ENCODE data around the gene RPS6KA5. TPM values are rescaled to one million over a fixed set of nuclear protein-coding genes. Genes with fewer than 3 reads are reported as not detected.
A peak's percentile ranks its signal among the peaks of the same experiment; 100 is the strongest.
"Not testable (repeated sequence)": the region's sequence is repeated elsewhere in the genome, so short reads cannot be mapped to it uniquely, and the experiment has no call there.

The RPS6KA5 gene
- 10 to 100 TPM in 2 of 3 donors, 1 to 10 TPM in 1; 4.8 to 19.2 (median 11.8) TPM for total RNA-seq

- H3K36me3 ChIP-seq = no peaks in the 10 kb centered on the region
- peak; percentile 100 for DNase-seq (ENCODE audit: low spot score in 2 of 2)
- peak within 1 kb of the TSS; percentile 78 to 96 (median 90) for H3K4me3 ChIP-seq
- H3K9me3 ChIP-seq = no peaks in the 10 kb centered on the region
- peak within 1 kb of the TSS; percentile 97 to 98 for H3K27ac ChIP-seq
- peaks cover 0 to 3% of the 10 kb centered on the region in 2 donors for H3K4me1 ChIP-seq
- intact Hi-C loops (cut with DNase I; ENCODE audit: low total_unique reads) = no loop called here
- peak; percentile 83 to 96 (median 92) for TF ChIP-seq POLR2AphosphoS5 (IDR thresholded peaks at IDR 0.05)
- TF ChIP-seq CTCF (IDR thresholded peaks at IDR 0.05) = peak; percentile 7 to 68 (median 46)
- peak; percentile 90 for TF ChIP-seq POLR2A (IDR thresholded peaks at IDR 0.05)
- H3K27me3 ChIP-seq = no peaks in the 10 kb centered on the region
Observed at GRCh38 chr14:91060351-91061055, at the start of gene RPS6KA5. RPS6KA5 (minus strand) TSS chr14:91060641; CDS start chr14:91060434, 207 bp downstream.

DNA sequence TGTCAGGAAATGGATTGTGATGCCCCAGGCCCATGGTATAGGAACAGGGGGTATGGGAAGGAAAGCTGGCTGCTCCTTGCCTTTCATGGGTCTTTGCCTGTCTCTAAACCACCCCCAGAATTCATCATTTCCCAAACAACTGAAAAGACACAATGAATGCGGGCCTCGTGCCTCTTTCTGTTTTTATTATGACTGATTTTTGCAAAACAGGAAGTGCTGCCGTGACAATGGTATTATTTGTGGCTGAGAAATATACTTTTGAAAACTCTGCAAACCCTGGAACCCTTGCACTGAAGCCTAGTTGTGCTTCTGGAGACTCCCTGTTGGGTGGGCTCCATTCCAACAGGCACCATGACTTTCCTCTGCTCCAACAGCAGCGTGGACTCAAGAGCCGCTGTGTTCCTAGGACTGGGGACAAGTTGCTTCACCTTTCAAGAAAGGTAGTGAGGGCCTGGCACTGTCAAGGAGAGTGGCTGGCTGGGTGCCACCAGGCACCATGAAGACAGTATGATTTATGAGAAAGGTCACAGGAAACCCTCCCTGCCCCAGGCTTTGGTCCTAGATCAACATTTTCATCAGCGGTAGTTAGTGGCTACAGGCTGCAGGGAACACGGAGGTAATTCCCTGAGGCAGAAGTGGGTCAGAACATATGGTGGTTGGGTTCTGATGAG, 48.6 kb upstream of the RPS6KA5 start:
- Histone ChIP-seq H3K27ac (peak overlapping the region; percentile 84 to 94), H3K27me3 (no peaks in the 10 kb centered on the region), H3K36me3 (no peaks in the 10 kb centered on the region), H3K4me1 (peaks cover 1 to 7% of the 10 kb centered on the region in 2 donors), H3K9me3 (no peaks in the 10 kb centered on the region), H3K4me3 (no peak overlapping the region)
- intact Hi-C loops (cut with DNase I; ENCODE audit: low total_unique reads) = no loop called here
- TF ChIP-seq POLR2A (IDR thresholded peaks at IDR 0.05) (no peak), POLR2AphosphoS5 (IDR thresholded peaks at IDR 0.05) (no peak), CTCF (IDR thresholded peaks at IDR 0.05) (no peak)
- peak; percentile 73 to 85 for DNase-seq (ENCODE audit: low spot score in 2 of 2)

DNA sequence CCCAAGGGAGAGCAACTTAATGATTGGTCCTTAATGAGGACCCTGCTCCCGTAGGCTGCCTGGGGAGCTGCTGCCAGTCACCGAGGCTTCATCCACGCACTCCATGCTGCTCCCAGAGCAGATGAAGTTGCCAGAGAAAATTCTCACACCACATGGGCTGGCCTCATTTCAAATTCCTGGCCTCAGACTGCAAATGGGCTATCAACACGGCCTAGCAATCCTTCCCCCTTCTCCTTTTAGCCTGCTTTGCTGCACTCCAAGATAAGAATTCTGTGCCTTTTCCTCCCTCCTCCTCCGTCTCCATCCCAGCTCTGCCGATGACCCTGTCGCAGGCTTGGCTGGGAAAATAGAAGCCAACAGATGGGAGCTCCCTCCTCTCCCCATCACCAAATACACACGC, 42.7 kb upstream of the RPS6KA5 start:
- intact Hi-C loops (cut with DNase I; ENCODE audit: low total_unique reads) = no loop called here
- no peak for DNase-seq (ENCODE audit: low spot score in 2 of 2)
- Histone ChIP-seq H3K27ac (no peak overlapping the region), H3K9me3 (no peaks in the 10 kb centered on the region), H3K36me3 (no peaks in the 10 kb centered on the region), H3K4me1 (no peaks in the 10 kb centered on the region), H3K27me3 (no peaks in the 10 kb centered on the region), H3K4me3 (no peak overlapping the region)
- TF ChIP-seq POLR2A (IDR thresholded peaks at IDR 0.05) (no peak), CTCF (IDR thresholded peaks at IDR 0.05) (no peak), POLR2AphosphoS5 (IDR thresholded peaks at IDR 0.05) (no peak)

GRCh38 chr14:91100102-91100501, 39.7 kb upstream of the RPS6KA5 start:
- Histone ChIP-seq H3K9me3 (no peaks in the 10 kb centered on the region), H3K4me3 (no peak overlapping the region), H3K27ac (no peak overlapping the region), H3K4me1 (no peaks in the 10 kb centered on the region), H3K27me3 (no peaks in the 10 kb centered on the region), H3K36me3 (no peaks in the 10 kb centered on the region)
- TF ChIP-seq POLR2AphosphoS5 (IDR thresholded peaks at IDR 0.05) (no peak), POLR2A (IDR thresholded peaks at IDR 0.05) (no peak), CTCF (IDR thresholded peaks at IDR 0.05) (no peak)
- DNase-seq (ENCODE audit: low spot score in 2 of 2) = no peak
- intact Hi-C loops (cut with DNase I; ENCODE audit: low total_unique reads) = no loop called here

GRCh38 chr14:91098591-91098990, 38.1 kb upstream of the RPS6KA5 start:
- no peak for DNase-seq (ENCODE audit: low spot score in 2 of 2)
- intact Hi-C loops (cut with DNase I; ENCODE audit: low total_unique reads) = no loop called here
- no peak for TF ChIP-seq POLR2A (IDR thresholded peaks at IDR 0.05)
- TF ChIP-seq POLR2AphosphoS5 (IDR thresholded peaks at IDR 0.05) = no peak
- TF ChIP-seq CTCF (IDR thresholded peaks at IDR 0.05) = no peak
- Histone ChIP-seq H3K36me3 (no peaks in the 10 kb centered on the region), H3K27me3 (no peaks in the 10 kb centered on the region), H3K27ac (no peak overlapping the region), H3K4me3 (no peak overlapping the region), H3K4me1 (no peaks in the 10 kb centered on the region), H3K9me3 (no peaks in the 10 kb centered on the region)

DNA sequence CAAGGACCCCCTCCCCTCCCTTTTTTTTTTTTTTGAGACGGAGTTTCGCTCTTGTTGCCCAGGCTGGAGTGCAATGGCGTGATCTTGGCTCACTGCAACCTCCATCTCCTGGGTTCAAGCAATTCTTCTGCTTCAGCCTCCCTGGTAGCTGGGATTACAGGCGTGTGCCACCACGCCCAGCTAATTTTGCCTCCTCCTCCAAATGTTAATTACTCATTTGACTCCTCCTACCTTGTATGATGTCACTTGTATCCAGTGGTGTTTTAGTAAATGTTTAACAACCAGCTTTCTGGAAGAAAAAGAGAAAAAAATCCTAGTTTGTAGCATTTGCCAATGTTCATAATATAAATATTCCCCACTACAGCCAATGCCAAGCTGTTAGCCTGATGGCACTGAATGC, 37.2 kb upstream of the RPS6KA5 start:
- H3K9me3 ChIP-seq; intact Hi-C loops (cut with DNase I; ENCODE audit: low total_unique reads); H3K36me3 ChIP-seq; DNase-seq (ENCODE audit: low spot score in 2 of 2); H3K27me3 ChIP-seq; H3K4me3 ChIP-seq; H3K4me1 ChIP-seq; H3K27ac ChIP-seq: not testable (repeated sequence)

All from breast epithelium (tissue), 4 donors.